Transverse colon (tissue), 4 donors: ENCODE results near the gene KRTAP7-1.

Source experiments
- POLR2A ChIP-seq: fragments of 450-650 bp; IDR thresholded peaks from one replicate; pipeline ENCODE4 v1.6.1; 2016; ENCODE audit warnings: antibody characterized with exemption, mild to moderate bottlenecking, moderate library complexity
- POLR2AphosphoS5 ChIP-seq, 3 donors: sonication (generic); formaldehyde crosslinking; IDR thresholded peaks; one replicate each; pipeline ENCODE4 v1.6.1; 2016; ENCODE audit warnings: antibody characterized with exemption in 3 of 3
- TF ChIP-seq, protein P1 (sequence below), 5 experiments: fragments of 200-600 bp in 3 of 5; fragments of 450-650 bp in 2 of 5; sonication (generic) in 3 of 5; IDR thresholded peaks; 1 replicate in 2 of 5; 2 replicates in 3 of 5; pipeline ENCODE4 v1.5.1; 2016 to 2017; ENCODE audit warnings: antibody characterized with exemption in 5 of 5, inconsistent platforms in 3 of 5, mild to moderate bottlenecking in 2 of 5, moderate library complexity in 1 of 5

DNA sequence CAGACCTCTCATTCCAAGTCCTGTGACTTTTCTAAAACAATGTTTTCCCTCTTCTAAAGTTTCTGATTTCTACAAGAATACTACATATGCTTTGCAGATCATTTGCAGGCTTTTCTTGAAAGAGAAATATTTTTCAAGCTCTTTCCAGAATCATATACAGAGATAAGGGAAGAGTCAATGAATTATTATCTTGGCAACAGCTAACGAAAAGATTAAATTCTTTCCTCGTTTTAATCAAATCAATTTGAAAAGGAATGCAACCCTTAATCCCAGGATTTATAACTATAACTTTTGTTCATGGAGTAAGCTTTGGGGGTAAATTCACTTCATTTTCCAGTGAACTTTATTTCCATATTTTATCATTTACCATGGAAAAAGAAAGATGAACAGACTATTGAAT, 45.0 kb upstream of the KRTAP7-1 start:
- TF ChIP-seq, protein P1, sequence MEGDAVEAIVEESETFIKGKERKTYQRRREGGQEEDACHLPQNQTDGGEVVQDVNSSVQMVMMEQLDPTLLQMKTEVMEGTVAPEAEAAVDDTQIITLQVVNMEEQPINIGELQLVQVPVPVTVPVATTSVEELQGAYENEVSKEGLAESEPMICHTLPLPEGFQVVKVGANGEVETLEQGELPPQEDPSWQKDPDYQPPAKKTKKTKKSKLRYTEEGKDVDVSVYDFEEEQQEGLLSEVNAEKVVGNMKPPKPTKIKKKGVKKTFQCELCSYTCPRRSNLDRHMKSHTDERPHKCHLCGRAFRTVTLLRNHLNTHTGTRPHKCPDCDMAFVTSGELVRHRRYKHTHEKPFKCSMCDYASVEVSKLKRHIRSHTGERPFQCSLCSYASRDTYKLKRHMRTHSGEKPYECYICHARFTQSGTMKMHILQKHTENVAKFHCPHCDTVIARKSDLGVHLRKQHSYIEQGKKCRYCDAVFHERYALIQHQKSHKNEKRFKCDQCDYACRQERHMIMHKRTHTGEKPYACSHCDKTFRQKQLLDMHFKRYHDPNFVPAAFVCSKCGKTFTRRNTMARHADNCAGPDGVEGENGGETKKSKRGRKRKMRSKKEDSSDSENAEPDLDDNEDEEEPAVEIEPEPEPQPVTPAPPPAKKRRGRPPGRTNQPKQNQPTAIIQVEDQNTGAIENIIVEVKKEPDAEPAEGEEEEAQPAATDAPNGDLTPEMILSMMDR (IDR thresholded peaks at IDR 0.05): no peak
- TF ChIP-seq POLR2A (no peak), POLR2AphosphoS5 (IDR thresholded peaks at IDR 0.05) (no peak)
